Esophagus muscularis mucosa (tissue), 4 donors: ENCODE results near the gene METTL25B. TPM values are rescaled to one million over a fixed set of nuclear protein-coding genes. Genes with fewer than 3 reads are reported as not detected.

Source experiments
- DNase-seq: peaks from one replicate; pipeline ENCODE4 v3.0.0-alpha.2; 2017; ENCODE audit errors: extremely low spot score
- H3K27ac ChIP-seq, 4 donors: fragments of 200-600 bp; sonication (generic); replicated peaks in 1 of 4; 1 replicate in 3 of 4; 2 replicates in 1 of 4; pipeline ENCODE4 v1.5.1; 2016 to 2019; ENCODE audit warnings: mild to moderate bottlenecking in 1 of 4
- H3K27me3 ChIP-seq, 4 donors: fragments of 200-600 bp; sonication (generic); one replicate each; pipeline versions ENCODE4 v1.5.1 to v1.6.0; 2016 to 2019
- H3K36me3 ChIP-seq, 4 donors: fragments of 200-600 bp; sonication (generic); one replicate each; pipeline ENCODE4 v1.5.1; 2016 to 2019
- H3K4me1 ChIP-seq, 4 donors: fragments of 200-600 bp; sonication (generic); one replicate each; pipeline ENCODE4 v1.5.1; 2016 to 2019
- H3K4me3 ChIP-seq, 4 donors: fragments of 200-600 bp; sonication (generic); 1 replicate in 2 of 4; 2 replicates in 2 of 4; pipeline ENCODE4 v1.5.1; 2016 to 2019; ENCODE audit warnings: mild to moderate bottlenecking in 4 of 4, moderate library complexity in 1 of 4
- H3K9me3 ChIP-seq, 4 donors: fragments of 200-600 bp; sonication (generic); 1 replicate in 3 of 4; 2 replicates in 1 of 4; pipeline ENCODE4 v1.5.1; 2016 to 2019
- CTCF ChIP-seq, 3 experiments: fragments of 200-600 bp in 2 of 3; fragments of 450-650 bp in 1 of 3; sonication (generic) in 2 of 3; IDR thresholded peaks; one replicate each; pipeline ENCODE4 v1.5.1; 2017 to 2019; ENCODE audit warnings: antibody characterized with exemption in 3 of 3, mild to moderate bottlenecking in 2 of 3, moderate library complexity in 1 of 3
- EP300 ChIP-seq: sonication (generic); formaldehyde crosslinking; IDR thresholded peaks from one replicate; pipeline ENCODE4 v1.6.1; 2017; ENCODE audit warnings: antibody characterized with exemption
- POLR2A ChIP-seq: fragments of 450-650 bp; IDR thresholded peaks from one replicate; pipeline ENCODE4 v1.6.1; 2017; ENCODE audit warnings: antibody characterized with exemption, moderate library complexity, mild to moderate bottlenecking, low read depth
- POLR2AphosphoS5 ChIP-seq, 2 donors: sonication (generic); formaldehyde crosslinking; IDR thresholded peaks; one replicate each; pipeline ENCODE4 v1.6.1; 2017; ENCODE audit warnings: antibody characterized with exemption in 2 of 2
- WGBS: methylation state at CpG from one replicate; pipeline ENCODE4 v1.1.5; 2018; 5-methylcytosine and 5-hydroxymethylcytosine counted together
- intact Hi-C: fragments of 100-400 bp; cut with DNase I; formaldehyde crosslinking; loops from one replicate; pipeline ENCODE4 v1.15.1; 2023
- total RNA-seq, 4 donors: library from RNA; depleted of rRNA; stranded (reverse); fragments of >200 nt; gene quantifications; one replicate each; pipeline versions ENCODE4 v1.1.0 to v1.2.1, GENCODE V29; 2016

METTL25B gene
- total RNA-seq, 4 donors from 2014 or later, result 16.2 to 32.3 (median 18.0) TPM

DNA sequence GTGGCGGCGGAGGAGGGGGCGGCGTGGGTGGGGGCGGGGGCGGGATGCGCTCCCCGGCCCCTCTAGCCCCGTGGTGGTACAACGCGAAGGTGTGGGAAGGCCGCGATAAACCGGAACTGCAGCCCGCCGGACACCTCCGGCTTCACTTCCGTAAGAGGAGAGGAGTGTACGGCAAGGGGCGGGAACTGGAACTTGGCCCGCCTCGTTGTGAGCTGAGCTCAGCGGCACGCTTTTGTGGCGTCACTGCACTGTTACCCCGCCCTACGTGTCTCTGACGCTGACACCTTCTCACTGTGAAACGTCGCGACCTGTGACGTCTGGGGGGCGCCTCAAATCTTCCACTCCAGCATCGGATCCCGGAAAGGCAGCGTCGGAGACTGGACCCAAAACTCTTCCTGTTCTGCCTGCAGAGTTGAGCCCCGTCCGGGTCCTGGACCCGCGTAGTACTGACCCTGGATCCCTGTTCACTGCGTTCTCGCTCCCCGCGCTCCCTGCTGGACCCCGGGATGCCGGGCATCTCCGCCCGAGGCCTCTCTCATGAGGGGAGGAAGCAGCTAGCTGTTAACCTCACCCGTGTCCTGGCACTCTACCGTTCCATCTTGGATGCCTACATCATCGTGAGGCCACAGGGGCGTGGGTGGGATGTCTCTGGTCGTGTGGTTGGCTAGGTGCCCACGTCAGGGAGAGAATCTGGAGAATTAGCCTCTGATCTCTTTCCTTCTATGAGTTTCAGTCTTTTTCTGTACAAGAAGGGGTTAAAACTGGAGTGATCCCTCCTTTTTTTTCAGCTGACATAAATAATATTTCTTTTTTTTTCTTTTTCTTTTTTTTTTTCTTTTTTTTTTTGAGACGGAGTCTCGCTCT lies 562 bp downstream of the METTL25B start, which contains the start of gene ISG20L2:
Gene ISG20L2, minus strand, starts transcription at position 168 of the 864 bp plus-strand sequence. CDS start 1,114 bp downstream, outside the sequence.
- intact Hi-C loops, result loop anchor here (1.0 kb wide), 2 partner anchors 11 to 38 kb away; partner anchors contain the start of gene PRCC
- Histone ChIP-seq H3K4me1 (peaks cover 41 to 61% (median 59%) of the 10 kb centered on the region in 4 donors), H3K27me3 (no peaks in the 10 kb centered on the region), H3K27ac (peak within 1 kb of the TSS; percentile 93 to 98 (median 94)), H3K36me3 (peaks cover 27 to 46% (median 30%) of the 10 kb centered on the region in 4 donors), H3K9me3 (no peaks in the 10 kb centered on the region), H3K4me3 (peak within 1 kb of the TSS; percentile 70 to 79 (median 74))
- WGBS, result 3% methylated on average over 50 of the region's 57 CpGs
- DNase-seq, result peak; percentile 98
- peak; percentile 34 for TF ChIP-seq POLR2A
- peak; percentile 84 to 90 for TF ChIP-seq POLR2AphosphoS5 (IDR thresholded peaks at IDR 0.05)
- TF ChIP-seq CTCF (IDR thresholded peaks at IDR 0.05), result no peak
- no peak for TF ChIP-seq EP300

- Histone ChIP-seq H3K27me3 (no peaks in the 10 kb centered on the region), H3K4me3 (no peak overlapping the region), H3K27ac (no peak overlapping the region), H3K36me3 (peaks cover 24 to 69% (median 53%) of the 10 kb centered on the region in 4 donors), H3K4me1 (peaks cover 6 to 23% (median 17%) of the 10 kb centered on the region in 4 donors), H3K9me3 (no peaks in the 10 kb centered on the region)
- TF ChIP-seq EP300 (no peak), POLR2A (no peak), CTCF (IDR thresholded peaks at IDR 0.05) (no peak), POLR2AphosphoS5 (IDR thresholded peaks at IDR 0.05) (no peak)
- 100% methylated on average over 3 of the region's 20 CpGs for WGBS
- intact Hi-C loops, result no loop called here
- DNase-seq, result no peak
Observed at GRCh38 chr1:156733989-156734584, 5.8 kb downstream of the METTL25B start.

DNA sequence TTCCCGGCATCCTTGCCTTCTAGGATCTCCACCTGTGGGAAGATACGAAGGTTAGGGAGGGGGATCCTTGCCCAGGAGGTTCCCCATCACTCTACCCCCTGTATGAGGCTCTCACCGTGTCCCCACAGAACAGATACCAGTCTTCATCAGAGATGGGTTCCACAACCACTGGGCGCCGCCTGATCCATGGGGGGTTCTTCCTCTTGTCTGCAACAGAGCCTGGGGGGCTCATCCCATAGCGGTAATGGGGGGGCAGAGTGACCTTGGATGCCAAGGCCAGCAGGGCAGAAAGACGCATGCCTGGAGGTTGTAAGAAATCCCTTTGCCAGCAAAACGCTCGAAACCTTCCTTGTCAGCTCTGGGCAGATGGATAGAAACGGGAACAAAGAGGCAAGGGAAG lies 10.1 kb downstream of the METTL25B start:
- WGBS, result 95% methylated on average over 10 of the region's 10 CpGs

GRCh38 chr1:156738916-156739315 lies 10.6 kb downstream of the METTL25B start:
- WGBS, result 82% methylated on average over 2 of the region's 2 CpGs
- no peak for TF ChIP-seq CTCF (IDR thresholded peaks at IDR 0.05)
- TF ChIP-seq EP300, result no peak
- TF ChIP-seq POLR2A, result no peak
- no peak for TF ChIP-seq POLR2AphosphoS5 (IDR thresholded peaks at IDR 0.05)

More for the DNA sequence above, 10.1 kb downstream of the METTL25B start:
- no peaks in the 10 kb centered on the region for H3K27me3 ChIP-seq
- no peak overlapping the region for H3K4me3 ChIP-seq
- DNase-seq, result no peak
- H3K36me3 ChIP-seq, result peaks cover 16 to 66% (median 51%) of the 10 kb centered on the region in 4 donors
- no peaks in the 10 kb centered on the region for H3K9me3 ChIP-seq
- TF ChIP-seq POLR2A (no peak), CTCF (IDR thresholded peaks at IDR 0.05) (no peak), EP300 (no peak)
- H3K27ac ChIP-seq, result no peak overlapping the region
- peaks cover 11 to 27% (median 21%) of the 10 kb centered on the region in 4 donors for H3K4me1 ChIP-seq
- intact Hi-C loops, result no loop called here

More at GRCh38 chr1:156738916-156739315, 10.6 kb downstream of the METTL25B start:
- DNase-seq, result no peak
- H3K27ac ChIP-seq, result no peak overlapping the region
- H3K4me1 ChIP-seq, result peaks cover 11 to 27% (median 21%) of the 10 kb centered on the region in 4 donors
- no peaks in the 10 kb centered on the region for H3K27me3 ChIP-seq
- intact Hi-C loops, result no loop called here
- H3K36me3 ChIP-seq, result peaks cover 16 to 66% (median 51%) of the 10 kb centered on the region in 4 donors
- H3K9me3 ChIP-seq, result no peaks in the 10 kb centered on the region
- no peak overlapping the region for H3K4me3 ChIP-seq
